Panc1 (cell line): ENCODE measurements around the gene PIGL.

Experiments used
- CTCF ChIP-seq: fragments of 450-650 bp; IDR thresholded peaks from 2 replicates; pipeline ENCODE4 v1.5.1; 2017; ENCODE audit warnings: mild to moderate bottlenecking
- TF ChIP-seq, protein P1 (sequence below), 2 experiments: IDR thresholded peaks; 2 replicates each; pipeline ENCODE4 v1.6.1; 2011 to 2012; ENCODE audit warnings: low read depth in 2 of 2, control low read depth in 1 of 2, low read length in 1 of 2, mild to moderate bottlenecking in 1 of 2, moderate library complexity in 1 of 2; ENCODE audit not compliant: insufficient read depth in 1 of 2

DNA sequence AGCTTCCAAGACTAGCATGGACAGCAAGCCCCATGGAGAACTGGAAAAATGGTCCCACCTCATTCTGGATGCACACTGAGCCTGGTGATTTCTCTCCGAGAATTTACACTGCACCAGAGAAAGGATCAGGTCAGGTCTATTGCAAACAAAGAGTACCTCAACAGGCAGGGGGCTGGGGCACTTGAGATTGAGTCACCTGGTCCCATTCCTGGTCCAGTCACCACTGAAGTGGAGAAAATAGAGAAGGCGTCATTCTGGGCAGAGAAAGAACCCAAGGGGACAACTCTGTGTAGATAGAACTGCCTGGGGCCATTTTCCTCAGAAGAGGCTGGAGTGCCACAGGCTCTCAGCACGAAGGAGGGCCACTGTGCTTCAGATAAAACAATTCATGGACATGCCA, 97.8 kb downstream of the PIGL start:
- TF ChIP-seq CTCF = no peak
- TF ChIP-seq, protein P1, sequence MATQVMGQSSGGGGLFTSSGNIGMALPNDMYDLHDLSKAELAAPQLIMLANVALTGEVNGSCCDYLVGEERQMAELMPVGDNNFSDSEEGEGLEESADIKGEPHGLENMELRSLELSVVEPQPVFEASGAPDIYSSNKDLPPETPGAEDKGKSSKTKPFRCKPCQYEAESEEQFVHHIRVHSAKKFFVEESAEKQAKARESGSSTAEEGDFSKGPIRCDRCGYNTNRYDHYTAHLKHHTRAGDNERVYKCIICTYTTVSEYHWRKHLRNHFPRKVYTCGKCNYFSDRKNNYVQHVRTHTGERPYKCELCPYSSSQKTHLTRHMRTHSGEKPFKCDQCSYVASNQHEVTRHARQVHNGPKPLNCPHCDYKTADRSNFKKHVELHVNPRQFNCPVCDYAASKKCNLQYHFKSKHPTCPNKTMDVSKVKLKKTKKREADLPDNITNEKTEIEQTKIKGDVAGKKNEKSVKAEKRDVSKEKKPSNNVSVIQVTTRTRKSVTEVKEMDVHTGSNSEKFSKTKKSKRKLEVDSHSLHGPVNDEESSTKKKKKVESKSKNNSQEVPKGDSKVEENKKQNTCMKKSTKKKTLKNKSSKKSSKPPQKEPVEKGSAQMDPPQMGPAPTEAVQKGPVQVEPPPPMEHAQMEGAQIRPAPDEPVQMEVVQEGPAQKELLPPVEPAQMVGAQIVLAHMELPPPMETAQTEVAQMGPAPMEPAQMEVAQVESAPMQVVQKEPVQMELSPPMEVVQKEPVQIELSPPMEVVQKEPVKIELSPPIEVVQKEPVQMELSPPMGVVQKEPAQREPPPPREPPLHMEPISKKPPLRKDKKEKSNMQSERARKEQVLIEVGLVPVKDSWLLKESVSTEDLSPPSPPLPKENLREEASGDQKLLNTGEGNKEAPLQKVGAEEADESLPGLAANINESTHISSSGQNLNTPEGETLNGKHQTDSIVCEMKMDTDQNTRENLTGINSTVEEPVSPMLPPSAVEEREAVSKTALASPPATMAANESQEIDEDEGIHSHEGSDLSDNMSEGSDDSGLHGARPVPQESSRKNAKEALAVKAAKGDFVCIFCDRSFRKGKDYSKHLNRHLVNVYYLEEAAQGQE (IDR thresholded peaks at IDR 0.05; ENCODE audit: insufficient read depth in 1 of 2, low read depth in 2 of 2, low read length in 1 of 2) = no peak
